ENCODE measurements around the gene CARD10. TPM values are rescaled to one million over a fixed set of nuclear protein-coding genes. Genes with fewer than 3 reads are reported as not detected.

Gene CARD10
- total RNA-seq, 4 donors from 2014 or later = 11.6 to 24.1 (median 20.9) TPM

GRCh38 chr22:37525073-37525745 lies 6.0 kb upstream of the CARD10 start:
- Histone ChIP-seq H3K4me3 (no peak overlapping the region), H3K27me3 (peaks cover 0 to 53% (median 0%) of the 10 kb centered on the region in 4 donors), H3K4me1 (peaks cover 0 to 35% (median 16%) of the 10 kb centered on the region in 3 donors), H3K27ac (peak overlapping the region; percentile 21 to 68 (median 40)), H3K9me3 (no peaks in the 10 kb centered on the region), H3K36me3 (no peaks in the 10 kb centered on the region)
- intact Hi-C loops (cut with DNase I) = no loop called here
- DNase-seq = no peak
- WGBS, 2 donors = 5 to 80% methylated on average over 1 to 7 of the region's 10 CpGs
- TF ChIP-seq CTCF (IDR thresholded peaks at IDR 0.05) (no peak), POLR2A (IDR thresholded peaks at IDR 0.05) (no peak)

DNA sequence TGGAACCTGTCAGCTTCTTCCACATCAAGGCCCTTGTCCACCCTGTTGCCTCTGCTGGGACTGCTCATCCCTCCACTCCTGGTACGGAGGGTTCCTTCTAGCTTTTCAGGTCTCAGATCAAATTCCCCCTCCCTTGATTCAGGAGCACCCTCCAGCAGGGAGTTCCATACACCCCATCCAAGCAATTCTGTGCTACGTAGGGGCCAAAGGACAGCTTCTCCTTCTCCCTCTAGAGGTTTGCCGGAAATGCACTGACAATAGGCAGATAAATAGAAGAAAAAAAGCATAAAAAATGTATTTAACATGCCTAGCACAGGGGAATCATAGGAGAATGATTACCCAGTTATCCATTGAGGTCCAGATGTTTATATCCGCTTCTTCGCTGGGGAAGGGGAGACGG lies 3.3 kb upstream of the CARD10 start:
- intact Hi-C loops (cut with DNase I) = no loop called here
- 91 to 94% methylated on average over 6 of the region's 6 CpGs for WGBS, 2 donors
- Histone ChIP-seq H3K4me1 (peaks cover 17 to 52% (median 25%) of the 10 kb centered on the region in 3 donors), H3K36me3 (no peaks in the 10 kb centered on the region), H3K27ac (no peak overlapping the region), H3K4me3 (no peak overlapping the region), H3K9me3 (no peaks in the 10 kb centered on the region), H3K27me3 (peaks cover 0 to 79% (median 0%) of the 10 kb centered on the region in 4 donors)
- no peak for TF ChIP-seq CTCF (IDR thresholded peaks at IDR 0.05)
- no peak for TF ChIP-seq POLR2A (IDR thresholded peaks at IDR 0.05)
- no peak for DNase-seq

DNA sequence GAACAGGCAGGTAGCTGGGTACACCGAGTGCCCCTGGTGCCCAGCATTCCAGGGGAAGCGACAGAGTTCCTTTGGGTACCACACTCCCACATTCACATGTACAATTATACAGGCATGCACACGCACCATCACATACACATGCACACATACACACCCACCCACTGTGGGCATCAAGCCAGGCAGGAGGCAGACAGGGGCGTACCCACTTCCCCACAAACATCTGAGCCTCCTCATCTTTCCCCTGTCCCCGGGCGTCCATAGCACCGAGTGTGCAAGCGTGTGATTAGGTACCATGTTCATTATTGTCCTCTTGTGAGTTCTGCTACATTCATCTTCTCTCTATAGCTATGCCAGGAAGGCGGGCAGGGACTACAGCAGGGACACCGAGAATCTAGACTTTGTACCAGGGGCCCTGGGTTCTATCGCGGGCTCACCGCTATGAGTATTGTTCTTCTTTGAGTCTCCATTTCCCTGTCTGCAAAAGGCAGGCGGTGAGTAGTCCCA lies 2.1 kb upstream of the CARD10 start:
- no peak overlapping the region for H3K27ac ChIP-seq
- DNase-seq = no peak
- H3K4me1 ChIP-seq = peaks cover 17 to 49% (median 22%) of the 10 kb centered on the region in 3 donors
- no peaks in the 10 kb centered on the region for H3K9me3 ChIP-seq
- no peak for TF ChIP-seq POLR2A (IDR thresholded peaks at IDR 0.05)
- TF ChIP-seq CTCF (IDR thresholded peaks at IDR 0.05) = no peak
- intact Hi-C loops (cut with DNase I) = no loop called here
- H3K27me3 ChIP-seq = peaks cover 0 to 79% (median 0%) of the 10 kb centered on the region in 4 donors
- H3K36me3 ChIP-seq = no peaks in the 10 kb centered on the region
- 54 to 71% methylated on average over 14 of the region's 14 CpGs for WGBS, 2 donors
- no peak overlapping the region for H3K4me3 ChIP-seq

GRCh38 chr22:37520776-37521191 lies 1.6 kb upstream of the CARD10 start:
- H3K4me3 ChIP-seq = no peak overlapping the region
- TF ChIP-seq POLR2A (IDR thresholded peaks at IDR 0.05) = no peak
- no peak for TF ChIP-seq CTCF (IDR thresholded peaks at IDR 0.05)
- no peaks in the 10 kb centered on the region for H3K9me3 ChIP-seq
- no peak overlapping the region for H3K27ac ChIP-seq
- peaks cover 17 to 44% (median 18%) of the 10 kb centered on the region in 3 donors for H3K4me1 ChIP-seq
- H3K36me3 ChIP-seq = peaks cover 0 to 5% (median 0%) of the 10 kb centered on the region in 3 donors
- intact Hi-C loops (cut with DNase I) = no loop called here
- peaks cover 0 to 79% (median 0%) of the 10 kb centered on the region in 4 donors for H3K27me3 ChIP-seq
- WGBS, 2 donors = 51 to 100% methylated on average over 2 to 6 of the region's 10 CpGs
- no peak for DNase-seq

- H3K27me3 ChIP-seq = peaks cover 0 to 61% (median 0%) of the 10 kb centered on the region in 4 donors
- H3K4me3 ChIP-seq = peak overlapping the region; percentile 51 to 83 (median 76)
- no peaks in the 10 kb centered on the region for H3K9me3 ChIP-seq
- intact Hi-C loops (cut with DNase I) = no loop called here
- peak overlapping the region; percentile 74 to 89 (median 83) for H3K27ac ChIP-seq
- 14 to 16% methylated on average over 7 to 20 of the region's 63 CpGs for WGBS, 2 donors
- TF ChIP-seq CTCF (IDR thresholded peaks at IDR 0.05) (no peak), POLR2A (IDR thresholded peaks at IDR 0.05) (no peak)
- peaks cover 0 to 19% (median 0%) of the 10 kb centered on the region in 3 donors for H3K36me3 ChIP-seq
- no peak for DNase-seq
- peaks cover 9 to 38% (median 17%) of the 10 kb centered on the region in 3 donors for H3K4me1 ChIP-seq
Measured at GRCh38 chr22:37518509-37519267, 527 bp downstream of the CARD10 start.

Data from esophagus squamous epithelium (tissue), 5 donors.